Smooth muscle cell (in vitro differentiated cells): ENCODE data around the gene TTC7B. TPM values are rescaled to one million over a fixed set of nuclear protein-coding genes. Genes with fewer than 3 reads are reported as not detected.

ENCODE experiments used
- DNase-seq: peaks from one replicate; lab custom pipeline; 2025; ENCODE audit not compliant: unreplicated experiment; lab: John Stamatoyannopoulos, UW
- H2AFZ ChIP-seq: fragments of 200-600 bp; sonication (generic); 2 replicates; pipeline ENCODE4 v1.6.0; 2016; ENCODE audit warnings: antibody characterized with exemption, low read depth, mild to moderate bottlenecking
- H3F3A ChIP-seq: fragments of 200-600 bp; sonication (generic); 2 replicates; pipeline ENCODE4 v1.6.0; 2017; ENCODE audit warnings: antibody characterized with exemption, low read depth
- H3K27ac ChIP-seq: fragments of 200-600 bp; sonication (generic); 2 replicates; pipeline ENCODE4 v1.5.1; 2016; ENCODE audit warnings: low read depth, mild to moderate bottlenecking
- H3K27me3 ChIP-seq: fragments of 200-600 bp; sonication (generic); 2 replicates; pipeline ENCODE4 v1.6.1; 2016; ENCODE audit warnings: low read depth, mild to moderate bottlenecking
- H3K36me3 ChIP-seq: fragments of 200-600 bp; sonication (generic); 2 replicates; pipeline ENCODE4 v1.5.1; 2016; ENCODE audit warnings: low read depth
- H3K4me1 ChIP-seq: fragments of 200-600 bp; sonication (generic); 2 replicates; pipeline ENCODE4 v1.5.1; 2016; ENCODE audit warnings: low read depth
- H3K4me2 ChIP-seq: fragments of 200-600 bp; sonication (generic); 2 replicates; pipeline ENCODE4 v1.6.0; 2016; ENCODE audit warnings: mild to moderate bottlenecking
- H3K4me3 ChIP-seq: fragments of 200-600 bp; sonication (generic); 2 replicates; pipeline ENCODE4 v1.5.1; 2016; ENCODE audit warnings: mild to moderate bottlenecking
- H3K79me2 ChIP-seq: fragments of 200-600 bp; sonication (generic); 2 replicates; pipeline ENCODE4 v1.6.0; 2016; ENCODE audit warnings: low read depth, mild to moderate bottlenecking
- H3K9ac ChIP-seq: fragments of 200-600 bp; sonication (generic); 2 replicates; pipeline ENCODE4 v1.6.0; 2016; ENCODE audit warnings: low read depth
- H3K9me3 ChIP-seq: fragments of 200-600 bp; sonication (generic); replicated peaks from 2 replicates; pipeline ENCODE4 v1.5.1; 2016; ENCODE audit warnings: low read depth
- H4K20me1 ChIP-seq: fragments of 200-600 bp; sonication (generic); 2 replicates; pipeline ENCODE4 v1.6.0; 2016; ENCODE audit warnings: low read depth
- CTCF ChIP-seq: fragments of 200-600 bp; sonication (generic); IDR thresholded peaks from 2 replicates; pipeline ENCODE4 v1.5.1; 2017; ENCODE audit warnings: borderline replicate concordance, mild to moderate bottlenecking, antibody characterized with exemption; ENCODE audit not compliant: insufficient read depth, poor library complexity, severe bottlenecking
- WGBS: methylation state at CpG from one replicate; pipeline ENCODE4 v1.1.7; 2016; ENCODE audit warnings: low lambda C conversion rate; 5-methylcytosine and 5-hydroxymethylcytosine counted together
- polyA plus RNA-seq: library from polyadenylated mRNA; unstranded; fragments of >200 nt; fragmentation: Nextera tagmentation; extraction: Ambion mirVana; gene quantifications from 2 replicates; pipeline ENCODE4 v1.2.1, GENCODE V29; 2016
- total RNA-seq: library from RNA; depleted of rRNA; stranded (reverse); fragments of >200 nt; gene quantifications from 2 replicates; pipeline ENCODE4 v1.2.3, GENCODE V29; 2014

TTC7B gene
- total and polyA plus RNA-seq, 2 experiments from 2014 or later = 22.1 to 54.1 TPM

- peaks cover 30% of the 10 kb centered on the region for H3K79me2 ChIP-seq
- H3K4me1 ChIP-seq = peaks cover 5% of the 10 kb centered on the region
- no peak for TF ChIP-seq CTCF
- peaks cover 24% of the 10 kb centered on the region for H4K20me1 ChIP-seq
- WGBS = 51% methylated on average over 5 of the region's 5 CpGs
- H3K9ac ChIP-seq = peak overlapping the region; percentile 66
- DNase-seq = no peak
- peak overlapping the region; percentile 73 for H3K4me3 ChIP-seq
- peak overlapping the region; percentile 99 for H3K4me2 ChIP-seq
- H3K36me3 ChIP-seq = no peaks in the 10 kb centered on the region
- no peak overlapping the region for H3K27ac ChIP-seq
- no peaks in the 10 kb centered on the region for H3K27me3 ChIP-seq
- no peaks in the 10 kb centered on the region for H3K9me3 ChIP-seq
- peak overlapping the region; percentile 75 for H2AFZ ChIP-seq
- no peaks in the 10 kb centered on the region for H3F3A ChIP-seq
Measured at GRCh38 chr14:90815572-90815821, 733 bp downstream of the TTC7B start.

- Histone ChIP-seq H3K36me3 (no peaks in the 10 kb centered on the region), H4K20me1 (peaks cover 29% of the 10 kb centered on the region), H3K4me3 (peak overlapping the region; percentile 73), H3K79me2 (peaks cover 34% of the 10 kb centered on the region), H3K9me3 (no peaks in the 10 kb centered on the region), H3K4me2 (peak overlapping the region; percentile 99), H3K27me3 (no peaks in the 10 kb centered on the region), H3F3A (no peaks in the 10 kb centered on the region), H3K4me1 (peaks cover 5% of the 10 kb centered on the region), H3K9ac (peak overlapping the region; percentile 66), H2AFZ (peak overlapping the region; percentile 75), H3K27ac (no peak overlapping the region)
- WGBS = 82% methylated on average over 13 of the region's 13 CpGs
- no peak for DNase-seq
- TF ChIP-seq CTCF = no peak
Measured at GRCh38 chr14:90814806-90815571, 1.2 kb downstream of the TTC7B start.

GRCh38 chr14:90813442-90813841, 2.8 kb downstream of the TTC7B start:
- no peak for TF ChIP-seq CTCF
- Histone ChIP-seq H3K4me3 (no peak overlapping the region), H3K9me3 (no peaks in the 10 kb centered on the region), H2AFZ (no peak overlapping the region), H3K27ac (no peak overlapping the region), H3F3A (no peaks in the 10 kb centered on the region), H3K9ac (no peak overlapping the region), H3K79me2 (peaks cover 38% of the 10 kb centered on the region), H3K36me3 (no peaks in the 10 kb centered on the region), H3K27me3 (no peaks in the 10 kb centered on the region), H3K4me2 (no peak overlapping the region), H4K20me1 (peaks cover 40% of the 10 kb centered on the region), H3K4me1 (peaks cover 5% of the 10 kb centered on the region)
- no peak for DNase-seq
- WGBS = 95% methylated on average over 5 of the region's 5 CpGs

- Histone ChIP-seq H3K4me1 (peaks cover 5% of the 10 kb centered on the region), H3K9ac (no peak overlapping the region), H3K36me3 (no peaks in the 10 kb centered on the region), H2AFZ (no peak overlapping the region), H4K20me1 (peaks cover 54% of the 10 kb centered on the region), H3K27me3 (no peaks in the 10 kb centered on the region), H3F3A (no peaks in the 10 kb centered on the region), H3K4me3 (no peak overlapping the region), H3K4me2 (no peak overlapping the region), H3K9me3 (no peaks in the 10 kb centered on the region), H3K79me2 (peaks cover 46% of the 10 kb centered on the region), H3K27ac (no peak overlapping the region)
- no peak for DNase-seq
- 97% methylated on average over 5 of the region's 5 CpGs for WGBS
- no peak for TF ChIP-seq CTCF
Measured at GRCh38 chr14:90812109-90812508, 4.1 kb downstream of the TTC7B start.
